KOPT-K1 (cell line): ENCODE measurements around the gene PCNT.

Source experiments
- H3K27ac ChIP-seq: fragments of 200-600 bp; sonication (generic); 2 replicates; pipeline ENCODE4 v1.5.1; 2016; ENCODE audit warnings: antibody characterized with exemption, mild to moderate bottlenecking, low read depth, low read length; ENCODE audit not compliant: poor library complexity, severe bottlenecking
- H3K36me3 ChIP-seq: fragments of 200-600 bp; sonication (generic); 2 replicates; pipeline ENCODE4 v1.5.1; 2017; ENCODE audit warnings: antibody characterized with exemption, mild to moderate bottlenecking, low read length, moderate library complexity; ENCODE audit not compliant: insufficient read depth
- H3K9me3 ChIP-seq: fragments of 200-600 bp; sonication (generic); 2 replicates; pipeline ENCODE4 v1.5.1; 2017; ENCODE audit warnings: antibody characterized with exemption, low read length, mild to moderate bottlenecking; ENCODE audit not compliant: insufficient read depth, poor library complexity, severe bottlenecking

PCNT gene

DNA sequence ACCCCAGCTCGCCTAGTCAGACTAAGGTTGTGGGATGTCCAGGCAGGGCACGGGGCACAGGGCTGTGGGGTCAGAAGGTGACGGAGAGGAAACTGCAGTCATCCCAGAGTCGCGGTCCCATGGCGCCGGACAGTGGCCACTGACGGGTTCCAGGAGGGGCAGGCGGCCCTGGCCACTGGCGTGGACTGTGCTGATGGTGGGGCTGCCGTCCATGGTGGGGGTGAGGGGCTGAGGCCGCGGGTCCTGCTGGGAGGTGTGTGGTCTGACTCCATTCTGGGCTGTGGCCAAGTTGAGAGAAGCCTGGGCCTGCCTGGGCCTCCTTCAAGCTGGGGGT lies 32.0 kb downstream of the PCNT start:
- H3K9me3 ChIP-seq, result no peaks in the 10 kb centered on the region
- H3K27ac ChIP-seq, result no peak overlapping the region
- peaks cover 81% of the 10 kb centered on the region for H3K36me3 ChIP-seq

DNA sequence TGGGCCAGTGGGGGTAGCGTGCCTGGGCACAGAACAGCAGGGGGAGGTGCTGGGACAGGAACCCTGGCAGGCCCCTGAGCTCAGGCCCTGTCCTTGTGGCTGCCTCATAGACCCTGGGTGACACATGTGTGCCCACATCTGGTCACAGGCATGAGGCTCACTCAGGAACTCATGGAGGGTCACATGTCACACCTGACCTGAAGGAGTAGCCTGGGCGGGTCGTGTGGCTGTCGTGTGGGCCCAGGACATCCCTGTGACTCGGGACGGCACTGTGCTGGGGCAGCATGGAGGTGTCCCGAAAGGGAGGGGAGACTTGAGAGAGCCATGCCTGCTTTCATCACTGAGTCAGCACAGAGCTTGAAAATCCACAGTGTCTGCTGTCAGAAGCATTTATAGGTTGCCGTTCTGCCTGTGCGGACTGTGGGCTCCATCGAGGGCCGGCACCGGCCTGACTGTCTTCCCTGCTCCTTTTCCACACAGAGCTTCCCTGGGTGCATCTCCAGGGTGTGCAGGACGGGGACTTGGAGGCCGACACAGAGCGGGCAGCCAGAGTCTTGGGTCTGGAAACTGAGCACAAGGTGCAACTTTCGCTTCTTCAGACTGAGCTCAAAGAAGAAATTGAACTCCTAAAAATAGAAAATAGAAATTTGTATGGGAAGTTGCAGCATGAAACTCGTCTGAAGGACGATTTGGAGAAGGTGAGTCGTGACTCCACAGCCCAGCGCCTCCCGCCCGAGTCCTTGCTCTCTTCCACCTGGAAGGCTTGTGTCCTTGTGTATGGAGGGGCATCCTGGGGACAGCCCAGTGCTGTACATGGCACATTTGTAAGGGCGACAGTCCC lies 32.8 kb downstream of the PCNT start:
- no peak overlapping the region for H3K27ac ChIP-seq
- peaks cover 81% of the 10 kb centered on the region for H3K36me3 ChIP-seq
- H3K9me3 ChIP-seq, result no peaks in the 10 kb centered on the region

DNA sequence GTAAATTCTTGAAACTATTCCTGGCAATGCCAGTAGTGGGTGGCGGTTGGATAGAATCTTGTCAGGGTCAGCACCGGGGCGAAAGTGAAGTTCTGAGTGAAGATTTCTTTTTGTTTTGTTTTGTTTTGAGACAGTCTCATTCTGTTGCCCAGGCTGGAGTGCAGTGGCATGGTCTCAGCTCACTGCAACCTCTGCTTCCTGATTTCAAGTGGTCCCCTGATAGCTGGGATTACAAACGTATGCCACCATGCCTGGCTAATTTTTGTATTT lies 33.3 kb downstream of the PCNT start:
- Histone ChIP-seq H3K36me3 (peaks cover 81% of the 10 kb centered on the region), H3K27ac (no peak overlapping the region), H3K9me3 (no peaks in the 10 kb centered on the region)

DNA sequence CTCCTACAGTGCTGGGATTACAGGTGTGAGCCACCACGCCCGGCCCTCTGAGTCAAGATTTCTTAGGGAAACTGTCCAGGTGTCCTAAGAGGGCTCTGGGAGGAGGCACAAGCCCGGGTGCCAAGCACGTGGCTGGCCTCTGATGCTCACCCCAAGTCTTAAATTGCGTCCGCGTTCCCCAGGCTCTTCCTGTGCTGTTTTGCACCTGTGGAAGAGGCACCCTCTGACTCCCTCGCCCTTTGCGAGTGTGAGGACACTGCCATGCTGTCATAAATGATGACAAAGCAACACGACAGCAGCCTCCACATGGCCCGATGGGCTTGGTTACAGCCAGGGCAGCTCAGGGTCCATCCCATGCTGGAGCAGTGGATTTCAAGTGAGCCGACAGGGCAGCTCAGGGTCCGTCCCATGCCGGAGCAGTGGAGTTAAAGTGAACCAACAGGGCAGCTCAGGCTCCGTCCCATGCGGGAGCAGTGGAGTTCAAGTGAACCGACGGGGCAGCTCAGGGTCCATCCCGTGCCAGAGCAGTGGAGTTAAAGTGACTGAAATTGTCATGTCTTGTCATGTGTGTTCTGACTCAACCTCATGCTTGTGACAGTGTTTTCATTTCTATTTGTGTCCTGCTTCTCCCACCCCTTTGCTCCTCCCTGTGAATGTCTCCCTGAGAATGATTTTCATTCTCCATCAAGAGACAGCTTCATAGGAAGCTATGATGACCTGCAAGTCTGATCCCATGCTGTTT lies 33.9 kb downstream of the PCNT start:
- Histone ChIP-seq H3K36me3 (peaks cover 81% of the 10 kb centered on the region), H3K27ac (no peak overlapping the region), H3K9me3 (no peaks in the 10 kb centered on the region)

DNA sequence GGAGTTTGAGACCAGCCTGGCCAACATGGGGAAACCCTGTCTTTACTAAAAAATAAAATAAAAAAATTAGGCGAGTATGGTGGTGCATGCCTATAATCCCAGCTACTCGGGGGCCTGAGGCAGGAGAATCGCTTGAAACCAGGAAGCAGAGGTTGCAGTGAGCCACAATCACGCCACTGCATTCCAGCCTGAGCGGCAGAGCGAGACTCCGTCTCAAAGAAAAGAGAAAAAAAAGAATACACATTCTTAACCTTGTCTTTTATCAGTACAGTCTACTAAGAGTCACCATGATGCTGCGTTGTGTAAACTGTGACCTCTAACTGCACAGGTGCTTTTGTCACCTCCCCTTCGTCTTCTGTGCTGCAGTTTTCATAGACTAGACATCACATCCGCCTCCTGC lies 37.2 kb downstream of the PCNT start:
- peaks cover 80% of the 10 kb centered on the region for H3K36me3 ChIP-seq
- H3K9me3 ChIP-seq, result no peaks in the 10 kb centered on the region
- H3K27ac ChIP-seq, result no peak overlapping the region

DNA sequence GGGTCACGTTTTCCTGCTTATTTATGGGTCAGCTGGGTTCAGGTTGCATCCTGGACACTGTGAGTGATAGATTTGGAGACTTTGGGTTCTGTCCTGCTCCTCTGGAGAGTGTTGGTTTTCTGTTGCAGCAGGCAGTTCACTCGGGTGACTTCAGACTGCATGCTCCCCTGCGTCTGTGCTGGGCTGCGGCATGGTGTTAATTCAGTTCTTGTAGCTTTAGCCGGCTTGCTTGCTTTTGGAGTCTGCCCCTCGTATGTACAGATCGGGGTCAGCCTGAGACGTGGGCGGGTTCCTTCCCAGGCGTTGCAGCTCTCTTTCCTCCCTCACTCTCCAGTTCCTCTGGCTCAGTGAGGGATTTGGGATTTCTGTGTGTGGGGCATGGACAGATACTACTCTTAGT lies 38.0 kb downstream of the PCNT start:
- Histone ChIP-seq H3K27ac (no peak overlapping the region), H3K9me3 (no peaks in the 10 kb centered on the region), H3K36me3 (peaks cover 80% of the 10 kb centered on the region)

DNA sequence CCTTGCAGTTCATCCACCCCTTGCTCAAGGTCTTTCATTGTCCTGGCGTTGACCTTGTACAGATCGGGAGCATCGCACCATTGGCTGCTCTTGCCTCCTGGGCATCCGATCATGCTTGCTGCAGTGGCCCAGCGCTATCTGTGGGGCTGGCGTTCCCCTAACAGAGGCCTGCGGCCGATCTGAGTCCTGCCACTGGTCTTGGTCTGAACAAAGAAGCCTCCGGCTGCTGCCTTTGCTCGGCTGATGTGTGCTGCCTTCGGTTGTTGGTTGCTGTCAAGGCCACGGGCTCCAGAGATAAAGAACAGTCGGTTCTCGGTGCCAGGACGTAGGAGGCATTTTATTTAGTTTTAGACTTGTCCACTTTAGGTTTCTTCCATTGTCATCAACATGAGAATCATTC lies 39.0 kb downstream of the PCNT start:
- Histone ChIP-seq H3K27ac (no peak overlapping the region), H3K9me3 (no peaks in the 10 kb centered on the region), H3K36me3 (peaks cover 80% of the 10 kb centered on the region)

DNA sequence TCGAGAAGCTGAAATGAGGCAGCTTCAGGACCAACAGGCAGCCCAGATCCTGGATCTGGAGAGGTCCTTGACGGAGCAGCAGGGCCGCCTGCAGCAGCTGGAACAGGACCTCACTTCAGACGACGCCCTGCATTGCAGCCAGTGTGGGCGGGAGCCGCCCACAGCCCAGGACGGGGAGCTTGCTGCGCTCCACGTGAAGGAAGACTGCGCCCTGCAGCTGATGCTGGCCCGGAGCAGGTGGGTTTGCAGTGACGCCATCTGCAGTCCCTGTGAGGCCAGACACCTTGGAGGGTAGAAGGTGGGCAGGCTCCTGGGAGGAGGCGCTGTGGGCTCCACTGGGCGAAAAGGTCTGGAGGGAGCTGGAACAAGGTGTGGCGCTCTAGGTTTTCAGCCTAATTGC lies 39.7 kb downstream of the PCNT start:
- peaks cover 79% of the 10 kb centered on the region for H3K36me3 ChIP-seq
- H3K9me3 ChIP-seq, result no peaks in the 10 kb centered on the region
- H3K27ac ChIP-seq, result no peak overlapping the region

DNA sequence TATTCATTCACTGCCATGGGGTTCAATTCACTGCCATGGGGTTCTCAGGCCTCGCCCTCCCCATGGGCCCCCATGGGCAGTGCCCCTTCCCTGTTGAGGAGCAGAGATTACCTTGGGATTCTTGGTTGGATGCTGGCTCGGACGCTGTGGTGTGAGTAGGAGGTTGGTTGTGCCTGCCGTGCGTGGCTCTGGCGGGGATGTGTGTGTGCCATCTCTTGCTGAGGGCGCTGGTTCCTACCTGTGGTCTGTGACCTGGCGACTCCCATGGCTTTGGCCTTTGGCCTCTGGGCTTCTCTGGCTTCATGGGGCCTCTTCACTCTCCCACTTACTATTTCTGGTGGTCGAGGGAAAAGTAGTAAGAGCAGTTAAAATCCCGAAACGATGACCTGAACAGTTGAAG lies 42.1 kb downstream of the PCNT start:
- no peak overlapping the region for H3K27ac ChIP-seq
- no peaks in the 10 kb centered on the region for H3K9me3 ChIP-seq
- peaks cover 86% of the 10 kb centered on the region for H3K36me3 ChIP-seq

DNA sequence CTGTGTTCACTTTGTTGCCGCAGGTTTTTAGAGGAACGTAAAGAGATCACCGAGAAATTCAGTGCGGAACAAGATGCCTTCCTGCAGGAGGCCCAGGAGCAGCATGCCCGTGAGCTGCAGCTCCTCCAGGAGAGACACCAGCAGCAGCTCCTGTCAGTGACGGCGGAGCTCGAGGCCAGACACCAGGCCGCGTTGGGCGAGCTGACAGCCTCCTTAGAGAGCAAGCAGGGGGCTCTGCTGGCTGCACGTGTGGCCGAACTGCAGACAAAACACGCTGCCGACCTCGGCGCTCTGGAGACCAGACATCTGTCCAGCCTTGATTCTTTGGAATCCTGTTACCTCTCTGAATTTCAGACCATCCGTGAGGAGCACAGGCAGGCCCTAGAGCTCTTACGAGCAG lies 42.6 kb downstream of the PCNT start:
- Histone ChIP-seq H3K9me3 (no peaks in the 10 kb centered on the region), H3K36me3 (peaks cover 85% of the 10 kb centered on the region)

DNA sequence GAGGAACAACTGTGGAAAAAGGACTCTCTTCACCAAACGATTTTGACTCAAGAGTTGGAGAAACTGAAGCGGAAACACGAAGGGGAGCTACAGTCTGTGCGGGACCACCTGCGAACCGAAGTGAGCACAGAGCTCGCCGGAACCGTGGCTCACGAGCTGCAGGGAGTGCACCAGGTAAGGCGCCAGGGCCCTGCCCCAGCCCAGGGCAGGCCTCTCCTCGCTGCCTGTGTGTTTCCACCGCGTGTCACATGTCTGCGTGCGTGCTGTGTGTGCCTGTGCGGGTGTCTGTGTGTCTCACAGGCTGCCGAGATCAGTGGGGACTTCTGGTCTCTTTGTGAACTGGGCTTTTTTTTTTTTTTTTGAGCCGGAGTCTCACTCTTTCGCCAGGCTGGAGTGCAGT lies 43.0 kb downstream of the PCNT start:
- H3K36me3 ChIP-seq, result peaks cover 85% of the 10 kb centered on the region
- no peak overlapping the region for H3K27ac ChIP-seq
- H3K9me3 ChIP-seq, result no peaks in the 10 kb centered on the region

More for the DNA sequence above, 42.6 kb downstream of the PCNT start:
- H3K27ac ChIP-seq, result no peak overlapping the region

DNA sequence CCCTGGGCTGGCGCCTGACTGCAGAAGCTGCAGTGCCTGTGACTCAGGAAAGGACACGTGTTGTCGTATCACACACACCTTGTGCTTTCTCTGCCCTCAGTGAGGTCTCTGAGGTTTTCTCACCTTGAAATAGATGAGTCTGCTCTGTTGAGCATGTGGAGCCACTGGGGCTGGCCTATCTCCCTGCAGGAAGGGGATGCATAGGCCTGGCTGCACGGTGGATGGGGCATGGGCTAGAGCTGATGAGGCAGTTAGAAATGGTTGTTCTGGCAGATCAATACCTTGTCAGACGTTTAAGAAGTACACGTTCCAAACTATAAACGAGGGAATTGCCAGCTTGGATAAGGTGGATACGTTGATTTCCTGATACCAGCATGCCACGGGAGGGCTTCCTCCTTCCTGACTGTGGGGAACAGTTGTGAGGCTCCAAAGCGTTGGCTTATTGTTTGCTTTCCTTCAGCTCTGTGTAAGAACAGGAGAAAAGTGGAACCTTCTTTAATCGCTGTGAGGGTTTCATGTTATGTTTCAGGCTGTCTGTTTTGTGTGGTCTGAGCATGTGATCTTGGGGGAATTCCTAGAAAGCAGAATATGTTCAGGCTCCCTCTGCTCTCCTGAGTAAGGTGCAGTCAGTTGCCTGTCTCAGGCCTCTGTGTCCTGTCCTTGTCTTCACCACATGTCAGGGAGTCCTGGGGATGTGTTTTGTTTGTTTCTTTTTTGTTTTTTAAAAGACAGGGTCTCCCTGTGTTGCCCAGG lies 44.8 kb downstream of the PCNT start:
- Histone ChIP-seq H3K27ac (peak overlapping the region; percentile 55), H3K9me3 (no peaks in the 10 kb centered on the region), H3K36me3 (peaks cover 77% of the 10 kb centered on the region)

DNA sequence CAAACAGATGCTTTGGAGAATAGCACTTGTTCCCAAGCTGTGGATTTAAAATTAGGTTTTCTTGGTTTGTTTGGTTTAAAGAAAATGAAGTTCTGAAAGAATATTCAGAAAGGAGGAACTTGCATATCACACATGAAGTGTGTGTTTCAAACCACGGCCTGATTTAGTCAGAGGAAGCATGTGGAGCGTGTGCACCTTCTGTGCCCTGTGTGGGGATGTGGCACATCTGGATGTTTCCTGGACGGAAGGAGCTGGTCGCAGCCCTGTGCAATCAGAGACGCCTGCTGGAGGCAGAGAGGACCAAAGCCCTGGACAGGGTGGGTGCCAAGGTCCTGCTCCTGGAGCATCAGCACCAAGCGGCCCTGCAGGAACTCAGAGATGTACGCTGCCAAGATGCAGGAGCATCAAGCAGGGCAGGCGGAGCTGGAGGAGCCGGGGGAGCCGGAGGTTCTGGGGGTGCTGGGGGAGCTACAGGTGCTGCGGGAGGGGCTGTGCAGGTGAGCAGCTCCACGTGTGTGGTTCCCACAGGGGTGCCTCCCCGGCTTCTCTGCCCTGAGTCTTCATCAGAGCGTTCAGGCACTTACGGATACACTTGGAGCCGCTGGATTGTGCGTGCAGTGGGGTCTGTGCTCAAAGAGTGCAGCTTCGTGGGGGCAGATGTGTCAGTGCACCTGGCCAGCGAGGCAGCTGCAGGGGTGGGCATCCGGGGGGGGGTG lies 45.7 kb downstream of the PCNT start:
- peak overlapping the region; percentile 55 for H3K27ac ChIP-seq
- no peaks in the 10 kb centered on the region for H3K9me3 ChIP-seq
- H3K36me3 ChIP-seq, result peaks cover 78% of the 10 kb centered on the region

DNA sequence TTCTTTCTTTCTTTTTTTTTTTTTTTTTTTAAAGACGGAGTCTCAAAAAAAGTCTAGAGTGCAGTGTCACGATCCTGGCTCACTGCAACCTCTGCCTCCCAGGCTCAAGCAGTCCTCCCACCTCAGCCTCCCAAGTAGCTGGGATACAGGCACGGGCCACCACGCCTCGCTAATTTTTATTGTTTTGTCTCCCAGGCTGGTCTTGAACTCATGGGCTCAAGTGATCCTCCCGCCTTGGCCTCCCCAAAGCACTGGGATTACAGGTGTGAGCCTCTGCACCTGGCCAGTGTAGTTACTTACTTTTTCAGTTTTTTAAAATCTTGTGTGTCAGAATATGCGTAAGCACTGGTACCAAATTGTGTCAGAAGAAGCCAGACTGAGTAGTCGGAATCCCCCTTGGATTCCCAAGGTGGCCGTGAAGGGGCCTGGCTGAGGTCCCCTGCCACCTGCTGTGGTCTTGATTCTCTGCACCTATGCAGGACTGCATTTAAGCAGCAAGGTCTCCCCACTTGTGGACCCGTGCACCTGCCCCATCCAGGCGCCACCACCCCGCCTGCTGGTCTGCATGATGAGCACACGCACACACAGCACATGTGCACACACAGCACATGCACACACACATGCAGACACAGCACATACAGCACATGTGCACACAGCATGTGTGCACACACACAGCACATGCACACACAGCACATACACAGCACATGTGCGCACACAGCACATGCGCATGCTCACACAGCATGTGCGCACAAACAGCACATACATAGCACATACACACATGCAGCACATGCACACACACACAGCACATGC lies 47.5 kb downstream of the PCNT start:
- Histone ChIP-seq H3K27ac (no peak overlapping the region), H3K9me3 (no peaks in the 10 kb centered on the region), H3K36me3 (peaks cover 66% of the 10 kb centered on the region)
